Hepatic stellate cell (primary cell): ENCODE results near the gene SMOC2.

ENCODE experiments used
- DNase-seq: peaks from one replicate; pipeline ENCODE4 v3.0.0; 2011; ENCODE audit warnings: low spot score

Gene SMOC2, protein sequence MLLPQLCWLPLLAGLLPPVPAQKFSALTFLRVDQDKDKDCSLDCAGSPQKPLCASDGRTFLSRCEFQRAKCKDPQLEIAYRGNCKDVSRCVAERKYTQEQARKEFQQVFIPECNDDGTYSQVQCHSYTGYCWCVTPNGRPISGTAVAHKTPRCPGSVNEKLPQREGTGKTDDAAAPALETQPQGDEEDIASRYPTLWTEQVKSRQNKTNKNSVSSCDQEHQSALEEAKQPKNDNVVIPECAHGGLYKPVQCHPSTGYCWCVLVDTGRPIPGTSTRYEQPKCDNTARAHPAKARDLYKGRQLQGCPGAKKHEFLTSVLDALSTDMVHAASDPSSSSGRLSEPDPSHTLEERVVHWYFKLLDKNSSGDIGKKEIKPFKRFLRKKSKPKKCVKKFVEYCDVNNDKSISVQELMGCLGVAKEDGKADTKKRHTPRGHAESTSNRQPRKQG

DNA sequence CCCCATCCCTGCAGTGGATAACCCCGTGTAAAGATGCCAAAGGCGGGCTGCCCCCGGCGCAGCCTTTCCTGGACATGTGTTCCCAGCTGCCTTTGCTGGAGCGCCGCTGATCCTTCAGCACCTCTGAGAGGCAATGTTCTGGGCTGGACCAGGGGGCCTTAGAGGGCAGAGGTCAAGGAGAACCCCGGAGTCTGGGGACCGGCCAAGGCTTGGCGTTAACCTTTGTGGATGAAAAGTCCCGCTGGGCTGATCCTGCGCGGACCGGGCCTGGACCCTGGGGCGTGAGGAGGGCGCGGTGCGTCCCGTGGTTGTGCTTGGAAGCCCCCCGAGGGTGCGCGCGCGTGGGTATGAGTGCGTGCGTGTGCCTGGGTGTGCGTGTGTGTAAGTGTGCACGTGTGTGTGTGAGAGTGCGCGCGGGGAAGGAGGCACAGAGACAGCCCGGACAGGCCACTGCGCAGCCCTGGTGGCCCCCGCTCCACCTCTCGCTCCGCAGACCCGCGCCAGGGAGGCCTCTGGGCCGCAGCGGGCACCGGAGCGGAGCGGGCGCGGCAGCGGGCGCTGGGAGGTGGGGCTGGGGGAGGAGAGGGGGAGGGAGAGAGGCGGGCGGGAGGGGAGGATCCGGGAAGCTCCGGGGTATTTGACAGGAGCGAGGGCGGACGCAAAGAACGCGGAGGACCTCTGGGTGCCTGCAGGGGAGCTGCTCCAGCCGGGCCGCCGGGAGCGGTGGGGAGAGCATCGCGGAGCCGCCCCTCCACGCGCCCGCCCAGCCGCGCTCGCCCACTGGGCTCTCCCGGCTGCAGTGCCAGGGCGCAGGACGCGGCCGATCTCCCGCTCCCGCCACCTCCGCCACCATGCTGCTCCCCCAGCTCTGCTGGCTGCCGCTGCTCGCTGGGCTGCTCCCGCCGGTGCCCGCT lies at the start of gene SMOC2:
TSS of gene SMOC2 (plus strand) at position 665 of the 914 bp plus-strand sequence. CDS start at position 852, 187 bp downstream.
- DNase-seq, result no peak

DNA sequence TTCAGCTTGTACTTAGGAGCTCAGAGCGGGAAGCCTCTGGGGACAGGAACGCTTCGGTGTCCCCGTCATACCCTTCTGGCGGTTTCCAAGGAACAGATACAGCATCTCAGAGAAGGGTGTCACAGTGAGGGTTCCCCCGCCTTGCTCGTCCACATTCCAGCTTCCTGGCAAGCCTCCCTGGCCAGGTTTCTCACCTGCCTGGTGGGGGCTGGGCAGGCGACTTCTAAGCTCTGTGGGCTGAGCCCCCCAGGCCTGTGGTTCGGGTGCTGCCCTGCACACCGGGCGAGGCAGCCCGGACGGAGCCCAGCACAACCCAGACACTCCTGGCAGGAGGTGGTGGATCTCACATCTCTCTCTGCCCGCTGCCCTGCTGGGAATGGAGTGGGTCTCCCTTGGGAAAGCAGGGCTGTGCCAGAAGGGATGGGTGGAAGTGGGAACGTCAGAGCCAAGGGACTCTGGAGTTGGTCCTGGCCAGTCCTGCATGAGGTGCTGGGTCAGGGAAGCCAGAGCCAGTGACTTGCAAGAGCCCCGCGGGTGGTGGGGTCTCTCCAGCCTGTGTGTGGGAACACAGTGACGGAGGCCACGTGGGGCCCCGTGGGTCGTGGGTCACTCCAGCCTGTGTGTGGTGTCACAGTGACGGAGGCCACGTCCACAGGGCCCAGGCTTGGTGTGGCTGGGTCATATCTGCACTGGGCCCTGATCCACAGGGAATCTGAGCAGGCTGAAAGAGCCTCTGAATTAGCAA lies 47.7 kb upstream of the SMOC2 start:
- DNase-seq, result no peak

DNA sequence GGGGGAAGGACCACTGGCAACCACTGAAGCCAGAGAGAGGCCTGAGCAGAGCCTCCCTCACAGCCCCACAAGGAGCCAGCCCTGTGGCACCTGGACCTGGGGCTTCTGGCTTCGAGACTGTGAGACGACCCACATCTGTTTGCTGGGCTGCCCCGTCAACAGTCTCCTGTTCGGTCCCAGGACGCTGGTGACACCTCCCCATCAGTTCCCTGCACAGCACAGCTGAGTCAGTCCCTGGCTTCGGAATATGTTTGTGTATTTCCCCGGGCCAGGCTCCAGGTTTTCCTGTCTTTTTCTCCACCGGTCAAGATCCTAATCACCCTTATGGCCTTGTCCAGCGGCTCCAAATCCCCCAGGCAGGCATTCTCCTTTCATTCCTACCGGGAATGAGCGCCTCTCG lies 46.4 kb upstream of the SMOC2 start:
- DNase-seq, result no peak

DNA sequence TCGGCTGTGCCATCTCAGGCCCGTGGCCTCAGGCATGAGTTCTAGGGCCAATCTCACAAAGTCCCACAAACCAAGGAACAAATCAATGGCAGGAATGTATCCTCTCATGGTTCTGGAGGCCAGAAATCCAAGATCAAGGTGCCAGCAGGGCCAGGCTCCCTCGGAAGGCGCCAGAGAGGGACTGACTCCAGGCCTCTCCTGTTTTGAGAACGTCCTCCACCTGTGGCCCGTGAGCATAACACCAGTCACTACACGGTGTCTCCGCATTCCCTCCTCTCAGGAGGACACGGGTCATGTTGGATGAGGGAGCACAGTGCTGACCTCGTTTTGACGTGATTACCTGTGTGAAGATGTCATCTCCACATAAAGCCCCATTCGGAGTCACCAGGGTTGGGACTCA lies 45.0 kb upstream of the SMOC2 start:
- DNase-seq, result no peak

DNA sequence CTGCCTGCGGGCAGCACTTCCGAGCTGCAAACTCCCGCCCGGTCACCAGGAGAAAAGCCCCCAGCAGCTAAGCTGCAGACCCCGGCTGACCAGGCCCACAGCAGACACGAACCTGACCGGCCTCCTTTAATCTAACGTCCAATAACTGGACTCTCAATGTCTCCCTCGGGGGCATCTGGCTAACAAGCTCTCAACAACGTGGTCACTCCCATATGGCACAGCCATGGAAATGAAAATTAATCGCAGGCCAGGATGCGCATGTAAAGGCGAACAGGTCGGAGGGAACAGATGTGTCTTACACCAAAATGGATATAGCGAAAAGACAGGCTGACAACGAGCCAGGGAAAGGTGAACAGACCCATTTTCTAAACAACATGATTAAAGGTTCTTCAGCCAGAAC lies 44.4 kb upstream of the SMOC2 start:
- no peak for DNase-seq

DNA sequence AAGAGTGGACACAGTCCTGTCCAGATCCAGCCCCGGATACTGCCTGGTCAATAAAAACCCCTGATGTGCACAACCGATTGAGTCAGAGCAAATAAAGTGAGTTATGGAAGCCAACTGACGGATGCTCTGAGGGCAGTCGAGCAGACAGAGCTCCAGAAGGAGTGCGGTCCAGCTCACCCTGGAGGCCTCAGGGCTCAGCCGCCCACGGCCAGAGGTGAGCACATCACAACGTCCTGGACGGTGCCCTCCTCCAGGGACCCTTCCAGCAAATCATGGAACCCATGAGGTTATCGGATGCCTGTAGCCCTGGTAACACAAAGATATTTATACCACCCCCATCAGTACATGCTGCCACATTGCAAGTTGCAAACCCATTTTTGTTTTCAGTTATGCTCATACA lies 44.0 kb upstream of the SMOC2 start:
- DNase-seq, result no peak

DNA sequence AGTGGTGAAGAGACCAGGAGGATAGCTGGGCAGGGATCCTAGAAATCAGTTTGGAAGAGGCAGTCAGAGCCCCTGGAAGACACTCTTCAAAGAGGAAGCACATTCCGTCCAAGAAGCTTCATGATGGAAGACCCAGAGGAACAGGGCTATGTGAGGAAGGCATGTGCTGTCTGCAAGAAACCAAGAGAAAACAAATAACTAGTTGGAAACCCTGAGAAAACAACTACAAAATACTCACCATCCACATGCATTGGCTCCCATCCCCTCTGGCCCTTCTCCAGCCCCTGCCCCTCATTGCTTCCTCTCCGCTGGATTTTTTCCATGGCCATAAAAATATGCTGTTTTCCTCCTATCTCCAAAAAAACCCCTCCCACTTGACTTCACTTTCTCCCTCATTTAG lies 40.9 kb upstream of the SMOC2 start:
- no peak for DNase-seq

DNA sequence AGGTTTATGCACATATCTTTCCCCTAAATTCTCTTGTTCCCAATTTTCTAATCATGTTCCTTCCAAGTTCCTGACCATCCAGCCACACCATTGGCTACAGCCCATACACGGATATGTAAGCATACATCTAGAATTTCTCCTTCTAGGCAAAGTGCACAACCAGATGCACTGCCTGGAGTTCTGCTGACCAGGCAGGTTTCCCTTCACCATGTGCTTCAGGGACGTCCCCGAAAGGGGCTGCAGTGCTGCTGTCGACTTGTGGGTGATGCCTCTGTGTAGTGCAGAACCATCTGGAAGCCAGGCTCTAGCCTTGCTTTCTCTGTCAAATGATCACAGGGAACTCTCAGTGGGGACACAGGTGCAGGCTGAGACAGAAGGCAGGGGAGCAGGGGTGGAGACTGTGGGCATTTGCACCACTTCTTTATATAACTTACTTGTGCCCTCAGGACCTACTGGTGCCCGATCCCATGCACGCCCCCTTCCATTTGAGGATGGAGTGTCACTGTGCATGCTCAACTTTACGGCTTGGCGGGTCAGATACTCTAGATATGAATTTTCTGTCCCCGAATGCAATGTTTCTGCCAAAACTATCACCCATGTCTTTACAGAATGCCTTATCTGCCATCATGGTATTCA lies 37.5 kb upstream of the SMOC2 start:
- no peak for DNase-seq

DNA sequence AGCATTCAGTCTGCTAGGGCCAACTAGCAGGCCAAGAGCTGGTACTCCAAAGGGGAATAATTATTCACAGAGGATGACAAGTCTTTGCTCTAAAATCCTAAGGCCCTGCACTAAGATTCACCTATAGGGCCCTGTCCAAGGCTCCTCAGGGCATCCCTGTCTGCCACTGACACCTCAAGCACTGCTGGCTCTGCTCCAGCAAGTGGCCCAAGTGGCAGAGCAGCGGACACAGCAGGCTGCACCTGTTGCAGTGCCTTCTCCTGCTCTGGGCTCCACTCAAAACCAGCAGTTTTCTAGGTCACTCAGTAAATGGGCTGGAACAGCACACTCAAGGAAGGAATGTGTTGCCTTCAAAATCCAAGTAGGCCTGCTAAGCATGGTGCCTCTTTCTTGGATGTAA lies 36.4 kb upstream of the SMOC2 start:
- DNase-seq, result no peak

DNA sequence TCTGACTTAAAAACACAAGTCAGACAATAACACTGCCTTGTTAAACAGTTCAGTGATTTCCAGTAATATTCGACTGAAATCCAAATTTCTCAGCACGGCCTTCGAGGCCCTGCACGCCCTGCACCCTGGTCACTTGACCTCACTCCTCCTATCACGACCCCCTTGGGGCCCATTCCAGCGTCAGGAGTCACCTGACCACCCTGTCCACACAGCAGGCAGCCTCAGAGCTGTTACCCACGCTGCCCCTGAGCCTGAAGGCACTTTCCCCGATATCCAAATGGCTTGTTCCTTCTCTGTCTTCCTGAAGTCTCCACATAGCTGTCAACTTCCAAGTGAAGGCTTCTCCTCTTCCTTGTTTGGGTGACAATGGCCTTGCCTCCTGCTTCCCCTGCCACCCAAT lies 33.1 kb upstream of the SMOC2 start:
- DNase-seq, result no peak

DNA sequence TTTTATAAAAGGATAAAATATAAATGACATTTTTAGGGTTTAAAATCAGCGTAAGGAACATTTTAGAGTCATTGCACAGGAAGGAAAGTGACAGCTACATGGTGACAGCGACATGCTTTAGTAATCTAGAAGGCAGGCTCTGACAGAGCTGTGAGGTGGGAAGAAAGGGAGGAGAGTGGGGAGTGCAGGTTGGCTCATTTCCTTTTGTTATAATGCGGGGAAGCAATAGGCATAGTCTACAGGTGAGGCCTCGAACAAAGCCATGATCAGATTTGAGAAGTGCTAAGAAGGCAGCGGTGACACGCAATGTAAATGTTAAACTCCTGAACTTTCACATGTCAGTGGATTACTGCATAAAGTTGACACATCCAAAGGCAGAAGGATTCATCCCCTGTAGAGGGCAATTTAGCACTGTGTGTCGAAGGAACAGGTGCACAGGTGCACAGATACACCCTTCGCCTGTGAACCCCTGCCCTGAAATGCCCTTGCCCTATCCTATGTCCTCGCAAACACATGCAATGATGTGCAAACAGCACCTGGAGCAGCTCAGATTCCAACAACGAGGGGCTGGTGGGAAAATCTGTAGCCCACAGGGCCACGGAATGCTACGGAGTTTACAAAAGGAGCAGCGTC lies 32.4 kb upstream of the SMOC2 start:
- DNase-seq, result no peak

DNA sequence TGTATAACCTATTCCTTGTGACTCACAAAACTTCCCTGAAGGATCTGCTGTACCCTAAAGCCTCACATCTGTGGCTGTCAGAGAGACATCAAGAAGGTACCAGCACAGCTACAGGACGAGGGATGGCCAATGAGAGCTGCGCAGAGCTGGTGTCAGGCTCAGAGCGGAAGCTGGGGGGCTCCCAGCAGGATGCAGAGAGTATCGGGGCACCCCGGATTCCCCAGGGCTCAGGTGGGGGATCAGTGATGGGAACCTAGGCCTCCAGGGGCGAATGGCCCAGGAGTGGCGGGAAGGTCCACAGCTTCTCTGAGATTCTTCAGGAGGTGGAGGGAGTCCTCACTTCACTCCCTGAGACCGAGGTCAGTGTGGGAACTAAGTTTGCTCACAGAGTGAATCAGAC lies 30.9 kb upstream of the SMOC2 start:
- DNase-seq, result no peak

DNA sequence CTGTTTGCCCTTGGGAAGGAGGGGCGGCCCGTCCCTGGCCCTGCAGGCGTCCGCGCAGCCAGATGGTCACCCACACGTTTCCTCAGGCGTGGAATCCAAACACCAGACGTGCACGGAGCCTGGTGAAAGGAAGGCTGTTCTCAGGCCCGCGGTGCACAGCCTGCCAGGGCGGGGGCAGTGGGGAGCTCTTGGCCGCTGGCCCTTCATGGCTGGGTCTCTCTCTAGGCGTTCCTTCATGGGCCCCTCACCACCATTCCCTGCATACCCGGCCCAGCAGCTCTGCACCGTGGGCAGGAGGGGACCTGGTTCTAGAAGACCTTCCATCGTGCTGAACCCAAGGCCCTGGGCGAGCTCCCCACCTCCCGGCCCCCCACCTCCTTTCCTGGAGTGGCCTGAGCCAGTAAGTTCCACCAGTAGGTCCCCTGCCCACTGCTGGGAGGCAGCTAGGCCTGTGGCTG lies 30.4 kb upstream of the SMOC2 start:
- no peak for DNase-seq

DNA sequence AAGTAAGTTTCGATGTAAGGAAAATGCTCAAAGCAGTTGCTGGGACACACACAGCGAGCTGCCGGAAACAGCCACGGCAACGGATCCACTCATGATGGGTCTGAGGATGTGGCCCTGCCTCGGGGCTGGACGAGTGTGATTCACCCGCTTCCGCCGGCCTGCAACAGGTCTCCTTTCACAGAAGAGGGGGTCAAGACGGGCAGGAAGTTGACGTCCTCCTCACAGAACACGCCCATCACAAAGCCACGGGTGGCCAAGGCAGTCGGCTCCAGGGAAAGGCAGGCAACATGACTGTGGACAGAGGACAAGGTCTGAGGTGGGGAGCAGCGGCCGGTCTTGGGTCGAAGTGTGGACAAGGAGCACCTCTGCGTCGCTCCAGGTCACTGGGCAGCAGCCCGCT lies 29.9 kb upstream of the SMOC2 start:
- DNase-seq, result no peak

DNA sequence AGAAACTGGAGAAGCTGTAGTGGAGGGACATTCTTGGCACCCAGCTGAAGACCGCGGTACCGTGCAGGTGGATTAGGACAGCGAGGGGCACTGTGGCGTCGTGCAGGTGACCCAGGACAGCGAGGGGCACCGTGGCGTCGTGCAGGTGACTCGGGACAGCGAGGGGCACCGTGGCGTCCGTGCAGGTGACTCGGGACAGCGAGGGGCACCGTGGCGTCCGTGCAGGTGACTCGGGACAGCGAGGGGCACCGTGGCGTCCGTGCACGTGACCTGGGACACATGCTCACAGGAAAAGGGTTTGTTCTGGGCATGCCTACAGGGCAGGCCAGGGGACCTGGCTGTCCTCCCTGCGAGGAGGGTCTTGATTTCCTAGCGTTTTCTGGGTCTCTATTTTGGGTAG lies 29.2 kb upstream of the SMOC2 start:
- no peak for DNase-seq

DNA sequence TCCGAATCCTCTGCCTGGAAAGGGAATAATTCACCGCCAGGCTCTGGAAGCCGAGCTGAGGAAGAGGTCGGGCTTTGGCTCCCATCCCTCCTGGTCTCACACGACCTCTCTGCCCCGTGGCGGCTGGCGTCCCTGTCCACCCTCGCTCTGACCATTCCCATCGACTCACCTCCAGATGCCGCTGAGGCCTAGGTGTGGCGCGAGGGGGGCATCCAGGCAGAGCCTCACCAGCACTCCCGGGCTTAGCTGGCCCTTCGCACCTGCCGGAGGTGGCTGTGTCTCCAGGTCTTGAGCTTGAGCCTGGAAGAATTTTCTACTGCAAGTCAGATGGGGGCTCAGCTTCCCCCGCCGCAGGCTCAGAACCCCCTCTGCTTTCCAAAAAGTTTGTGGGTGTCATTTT lies 28.5 kb upstream of the SMOC2 start:
- DNase-seq, result no peak

DNA sequence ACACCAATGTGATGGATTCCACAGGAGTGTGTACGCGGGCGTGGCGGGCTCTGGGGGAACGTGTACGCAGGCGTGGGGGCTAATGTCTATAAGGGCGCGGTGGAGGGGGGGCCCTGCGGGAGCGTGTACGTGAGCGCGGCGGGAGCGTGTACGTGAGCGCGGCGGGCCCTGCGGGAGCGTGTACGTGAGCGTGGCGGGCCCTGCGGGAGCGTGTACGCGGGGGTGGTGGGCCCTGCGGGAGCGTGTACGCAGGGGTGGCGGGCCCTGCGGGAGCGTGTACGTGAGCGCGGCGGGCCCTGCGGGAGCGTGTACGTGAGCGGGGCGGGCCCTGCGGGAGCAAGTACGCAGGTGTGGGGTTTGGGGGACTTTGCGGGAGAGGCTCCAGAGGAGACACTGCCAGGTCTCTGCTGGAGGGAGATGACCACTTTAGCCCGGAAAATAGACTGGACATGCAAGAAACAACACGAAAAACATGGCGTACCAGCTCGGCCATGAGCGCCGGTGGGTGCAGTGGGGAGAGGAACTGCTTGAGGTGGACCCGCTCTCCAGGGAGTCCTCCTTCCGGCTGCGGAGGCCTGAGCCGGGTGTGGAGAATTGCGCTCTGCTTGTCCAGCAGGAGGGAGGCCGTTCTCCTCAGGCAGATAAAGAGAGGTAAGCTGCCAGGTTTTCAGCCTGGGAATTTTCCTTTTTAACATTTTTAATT lies 27.8 kb upstream of the SMOC2 start:
- no peak for DNase-seq

DNA sequence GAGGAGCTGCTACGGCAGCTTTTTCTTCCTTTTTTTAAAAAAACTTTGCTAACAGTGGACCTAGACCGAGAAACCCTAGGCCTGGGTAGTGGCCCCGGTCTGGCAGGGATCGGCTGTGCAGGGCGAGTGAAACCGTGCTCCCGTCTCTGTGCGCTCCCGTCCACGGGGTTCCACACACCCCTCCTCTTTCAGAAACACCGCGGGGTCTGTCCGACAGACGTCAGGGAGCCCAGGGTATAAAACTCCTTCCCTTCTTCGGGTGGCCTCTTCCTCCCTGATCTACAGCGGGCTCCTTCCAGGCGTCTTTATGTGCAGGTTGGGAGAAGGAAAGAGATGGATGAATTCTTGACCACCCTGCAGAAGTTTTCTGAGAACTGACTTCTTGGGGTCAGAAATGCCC lies 27.1 kb upstream of the SMOC2 start:
- DNase-seq, result no peak

DNA sequence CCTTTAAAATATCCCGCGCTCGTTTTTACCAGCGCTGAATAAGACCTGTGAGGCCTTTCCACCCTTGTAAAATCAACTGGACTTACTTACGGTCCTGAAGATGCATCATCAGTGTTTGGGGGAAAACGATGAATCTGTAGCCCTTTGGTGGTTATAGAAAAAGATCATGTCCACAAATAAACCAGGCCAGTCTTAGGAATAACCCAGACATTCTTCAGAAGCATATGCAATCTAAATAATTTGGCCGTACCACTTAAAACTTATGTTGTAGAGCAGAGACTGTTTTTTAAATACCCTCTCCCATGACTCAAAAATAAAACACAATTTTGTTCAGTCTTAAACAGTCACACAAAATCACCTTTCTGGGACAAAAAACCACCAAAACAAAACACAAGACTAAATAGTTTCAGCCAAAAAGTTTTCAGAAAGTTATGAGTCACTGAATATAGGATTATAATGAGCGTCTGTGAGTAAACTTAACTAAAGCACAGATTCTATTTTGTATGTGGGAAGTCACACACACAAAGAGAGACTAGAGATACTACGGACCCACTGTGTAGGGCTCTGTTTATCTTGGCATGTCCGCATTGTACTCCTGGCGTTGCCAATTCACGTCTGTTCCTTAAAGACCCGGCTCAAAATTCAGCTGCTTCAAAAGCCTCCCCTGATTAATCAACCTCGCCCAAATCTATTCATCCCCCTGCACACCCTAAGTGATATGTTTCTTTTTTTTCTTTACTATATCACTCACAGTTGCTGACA lies 26.5 kb upstream of the SMOC2 start:
- no peak for DNase-seq
